IMR-90 (cell line): ENCODE data around the gene ZNF418.
"Not testable (repeated sequence)": the region's sequence is repeated elsewhere in the genome, so short reads cannot be mapped to it uniquely, and the experiment has no call there.

Experiments used
- BHLHE40 ChIP-seq: fragments of 150-350 bp; IDR thresholded peaks from 2 replicates; pipeline ENCODE4 v1.6.1; 2016; ENCODE audit warnings: mild to moderate bottlenecking, low read depth, low read length
- CEBPB ChIP-seq: IDR thresholded peaks from 2 replicates; pipeline ENCODE4 v1.6.1; 2012; ENCODE audit warnings: low read depth, low read length, improper control_type of control experiment
- CHD1 ChIP-seq: IDR thresholded peaks from 2 replicates; pipeline ENCODE4 v1.6.1; 2012; ENCODE audit warnings: low read depth, low read length, improper control_type of control experiment
- CTCF ChIP-seq: conservative IDR thresholded peaks from 2 replicates; pipeline ENCODE4 v1.5.1; 2012; ENCODE audit warnings: mild to moderate bottlenecking, low read depth, low read length, improper control_type of control experiment
- ELK1 ChIP-seq: fragments of 150-350 bp; IDR thresholded peaks from 2 replicates; pipeline ENCODE4 v1.6.1; 2016; ENCODE audit warnings: low read depth, mild to moderate bottlenecking, low read length, moderate library complexity, borderline replicate concordance
- FOS ChIP-seq: fragments of 150-350 bp; IDR thresholded peaks from 2 replicates; pipeline ENCODE4 v1.6.1; 2016; ENCODE audit warnings: low read depth, low read length
- MAFK ChIP-seq: IDR thresholded peaks from 2 replicates; pipeline ENCODE4 v1.6.1; 2012; ENCODE audit warnings: low read depth, low read length, improper control_type of control experiment
- MAZ ChIP-seq: IDR thresholded peaks from 2 replicates; pipeline ENCODE4 v1.6.1; 2012; ENCODE audit warnings: low read depth, mild to moderate bottlenecking, low read length, improper control_type of control experiment, moderate library complexity, borderline replicate concordance
- POLR2A ChIP-seq: IDR thresholded peaks from 2 replicates; pipeline ENCODE4 v1.6.1; 2012; ENCODE audit warnings: mild to moderate bottlenecking, low read depth, low read length
- RAD21 ChIP-seq: IDR thresholded peaks from 2 replicates; pipeline ENCODE4 v1.6.1; 2012; ENCODE audit warnings: low read length, improper control_type of control experiment
- RCOR1 ChIP-seq: IDR thresholded peaks from 2 replicates; pipeline ENCODE4 v1.6.1; 2012; ENCODE audit warnings: mild to moderate bottlenecking, low read length, improper control_type of control experiment; ENCODE audit not compliant: insufficient replicate concordance
- RFX5 ChIP-seq: IDR thresholded peaks from 2 replicates; pipeline ENCODE4 v1.8.0; 2012; ENCODE audit warnings: low read depth, mild to moderate bottlenecking, low read length, moderate library complexity
- SMC3 ChIP-seq: fragments of 150-350 bp; IDR thresholded peaks from 2 replicates; pipeline ENCODE4 v1.6.1; 2016; ENCODE audit warnings: low read depth, mild to moderate bottlenecking, antibody characterized with exemption, low read length, moderate library complexity
- USF2 ChIP-seq: fragments of 150-350 bp; IDR thresholded peaks from 2 replicates; pipeline ENCODE4 v1.6.1; 2017; ENCODE audit warnings: mild to moderate bottlenecking, antibody characterized with exemption, low read length, low read depth

GRCh38 chr19:57890706-57891105, 44.5 kb downstream of the ZNF418 start:
- not testable (repeated sequence) for TF ChIP-seq CTCF, USF2, POLR2A, FOS, CEBPB, RAD21, MAZ, ELK1, MAFK, RFX5, SMC3, RCOR1, CHD1, BHLHE40
